Right atrium auricular region (tissue), 2 donors: ENCODE measurements around the gene TBC1D8B. TPM values are rescaled to one million over a fixed set of nuclear protein-coding genes. Genes with fewer than 3 reads are reported as not detected.
"Not testable (repeated sequence)": the region's sequence is repeated elsewhere in the genome, so short reads cannot be mapped to it uniquely, and the experiment has no call there.

ENCODE experiments used
- DNase-seq: peaks from one replicate; pipeline ENCODE4 v3.0.0-alpha.2; 2019; ENCODE audit warnings: low spot score
- H3K27ac ChIP-seq, 2 donors: fragments of 200-600 bp; sonication (generic); 1 replicate in 1 of 2; 2 replicates in 1 of 2; pipeline ENCODE4 v1.5.1; 2016 to 2019
- H3K27me3 ChIP-seq, 2 donors: fragments of 200-600 bp; sonication (generic); one replicate each; pipeline versions ENCODE4 v1.5.1 to v1.6.0; 2017 to 2019
- H3K36me3 ChIP-seq: fragments of 200-600 bp; sonication (generic); one replicate; pipeline ENCODE4 v1.5.1; 2016
- H3K4me1 ChIP-seq, 2 donors: fragments of 200-600 bp; sonication (generic); one replicate each; pipeline versions ENCODE4 v1.5.1 to v1.6.0; 2017 to 2019
- H3K4me3 ChIP-seq, 2 donors: fragments of 200-600 bp; sonication (generic); 1 replicate in 1 of 2; 2 replicates in 1 of 2; pipeline ENCODE4 v1.5.1; 2017 to 2019; ENCODE audit warnings: mild to moderate bottlenecking in 1 of 2, moderate library complexity in 1 of 2
- H3K9me3 ChIP-seq, 2 donors: fragments of 200-600 bp; sonication (generic); one replicate each; pipeline ENCODE4 v1.5.1; 2019
- total RNA-seq, 2 donors: library from RNA; depleted of rRNA; stranded (reverse); fragments of >200 nt; gene quantifications; one replicate each; pipeline ENCODE4 v1.1.0, GENCODE V29; 2016
- TF ChIP-seq, protein P1 (sequence below), 2 donors: fragments of 200-600 bp; sonication (generic); IDR thresholded peaks; one replicate each; pipeline ENCODE4 v1.5.1; 2019; ENCODE audit warnings: antibody characterized with exemption in 2 of 2

The TBC1D8B gene
- total RNA-seq, 2 donors from 2014 or later = 3.6 to 4.6 TPM

GRCh38 chrX:106791495-106791894 is 11.0 kb upstream of the TBC1D8B start:
- no peaks in the 10 kb centered on the region for H3K36me3 ChIP-seq
- DNase-seq = no peak
- H3K27me3 ChIP-seq = no peaks in the 10 kb centered on the region
- no peaks in the 10 kb centered on the region for H3K4me1 ChIP-seq
- H3K9me3 ChIP-seq = no peaks in the 10 kb centered on the region
- H3K4me3 ChIP-seq = no peak overlapping the region
- no peak overlapping the region for H3K27ac ChIP-seq
- TF ChIP-seq, protein P1, sequence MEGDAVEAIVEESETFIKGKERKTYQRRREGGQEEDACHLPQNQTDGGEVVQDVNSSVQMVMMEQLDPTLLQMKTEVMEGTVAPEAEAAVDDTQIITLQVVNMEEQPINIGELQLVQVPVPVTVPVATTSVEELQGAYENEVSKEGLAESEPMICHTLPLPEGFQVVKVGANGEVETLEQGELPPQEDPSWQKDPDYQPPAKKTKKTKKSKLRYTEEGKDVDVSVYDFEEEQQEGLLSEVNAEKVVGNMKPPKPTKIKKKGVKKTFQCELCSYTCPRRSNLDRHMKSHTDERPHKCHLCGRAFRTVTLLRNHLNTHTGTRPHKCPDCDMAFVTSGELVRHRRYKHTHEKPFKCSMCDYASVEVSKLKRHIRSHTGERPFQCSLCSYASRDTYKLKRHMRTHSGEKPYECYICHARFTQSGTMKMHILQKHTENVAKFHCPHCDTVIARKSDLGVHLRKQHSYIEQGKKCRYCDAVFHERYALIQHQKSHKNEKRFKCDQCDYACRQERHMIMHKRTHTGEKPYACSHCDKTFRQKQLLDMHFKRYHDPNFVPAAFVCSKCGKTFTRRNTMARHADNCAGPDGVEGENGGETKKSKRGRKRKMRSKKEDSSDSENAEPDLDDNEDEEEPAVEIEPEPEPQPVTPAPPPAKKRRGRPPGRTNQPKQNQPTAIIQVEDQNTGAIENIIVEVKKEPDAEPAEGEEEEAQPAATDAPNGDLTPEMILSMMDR (IDR thresholded peaks at IDR 0.05) = peak in 1 of 2 donors; percentile 46

DNA sequence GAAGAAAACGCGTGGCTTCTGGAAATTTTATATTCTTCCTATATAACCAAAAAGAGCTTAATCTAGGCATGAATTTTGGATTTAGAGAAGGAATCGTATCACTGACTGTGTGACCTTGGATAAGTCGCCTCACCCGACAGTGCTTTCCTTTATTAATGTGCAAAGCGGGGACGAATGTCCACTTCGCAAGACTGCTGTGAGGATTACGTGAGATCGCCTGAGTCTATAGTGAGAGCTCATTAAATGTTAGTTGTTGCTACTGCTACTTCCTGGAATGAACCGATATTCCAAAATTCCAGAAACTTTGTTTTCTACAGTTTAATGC is 448 bp upstream of the TBC1D8B start:
- Histone ChIP-seq H3K4me1 (no peaks in the 10 kb centered on the region), H3K36me3 (no peaks in the 10 kb centered on the region), H3K27me3 (no peaks in the 10 kb centered on the region), H3K27ac (peak overlapping the region; percentile 6 to 62), H3K9me3 (no peaks in the 10 kb centered on the region), H3K4me3 (peak overlapping the region; percentile 44 to 60)
- no peak for DNase-seq
- TF ChIP-seq, protein P1 (IDR thresholded peaks at IDR 0.05) = no peak

DNA sequence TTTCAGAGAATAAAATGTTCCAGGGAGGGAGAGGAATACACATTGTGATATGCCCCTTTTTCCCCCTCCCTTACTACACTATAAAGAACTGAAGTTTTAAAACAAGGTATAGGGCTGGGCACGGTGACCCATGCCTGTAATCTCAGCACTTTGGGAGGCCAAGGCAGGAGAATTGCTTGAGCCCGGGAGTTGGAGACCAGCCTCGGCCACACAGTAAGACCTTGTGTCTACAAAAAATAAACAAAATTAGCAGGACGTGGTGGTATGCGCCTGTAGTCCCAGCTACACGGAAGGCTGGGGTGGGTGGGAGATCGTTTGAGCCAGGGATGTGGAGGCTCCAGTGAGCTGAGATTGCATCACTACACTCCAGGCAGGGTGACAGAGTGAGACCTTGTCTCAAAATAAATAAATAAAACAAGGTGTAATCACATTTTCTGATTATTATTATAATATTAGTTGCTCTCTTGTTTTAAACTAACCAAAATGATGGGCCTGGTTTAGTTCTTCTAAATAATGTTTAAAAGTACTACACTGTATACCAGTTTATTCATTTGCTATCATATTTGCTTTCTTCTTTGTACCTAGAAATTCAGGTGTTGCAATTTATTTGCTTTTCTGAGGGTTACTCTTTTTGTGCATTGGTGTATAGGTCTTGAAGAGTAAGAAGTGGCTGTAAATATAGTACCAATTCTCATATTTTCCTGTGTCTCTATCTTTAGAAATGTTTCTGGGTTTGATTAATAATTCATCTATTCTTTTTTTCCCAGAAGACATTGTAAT is 8.8 kb downstream of the TBC1D8B start:
- Histone ChIP-seq H3K27me3 (no peaks in the 10 kb centered on the region), H3K9me3 (no peaks in the 10 kb centered on the region), H3K4me3 (no peak overlapping the region), H3K27ac (no peak overlapping the region), H3K36me3 (no peaks in the 10 kb centered on the region), H3K4me1 (no peaks in the 10 kb centered on the region)
- no peak for DNase-seq
- TF ChIP-seq, protein P1 (IDR thresholded peaks at IDR 0.05) = no peak

- H3K4me1 ChIP-seq, H3K36me3 ChIP-seq, H3K9me3 ChIP-seq, H3K27ac ChIP-seq, H3K4me3 ChIP-seq, H3K27me3 ChIP-seq, DNase-seq: not testable (repeated sequence)
These were observed 10.5 kb downstream of the TBC1D8B start for GRCh38 chrX:106812930-106813329.

- DNase-seq, H3K4me1 ChIP-seq, H3K9me3 ChIP-seq, H3K4me3 ChIP-seq, H3K27me3 ChIP-seq, H3K36me3 ChIP-seq, H3K27ac ChIP-seq: not testable (repeated sequence)
These were observed 11.6 kb downstream of the TBC1D8B start for GRCh38 chrX:106814093-106814492.

GRCh38 chrX:106862972-106863688 is 60.7 kb downstream of the TBC1D8B start:
- Histone ChIP-seq H3K4me3 (no peak overlapping the region), H3K9me3 (peaks cover 0 to 12% of the 10 kb centered on the region in 2 donors), H3K27ac (no peak overlapping the region), H3K27me3 (no peaks in the 10 kb centered on the region), H3K36me3 (no peaks in the 10 kb centered on the region), H3K4me1 (no peaks in the 10 kb centered on the region)
- TF ChIP-seq, protein P1 (IDR thresholded peaks at IDR 0.05) = no peak
- no peak for DNase-seq
